GOT3 (cell line): Measurements from ENCODE around the gene SPAG17.

Experiments
- DNase-seq: peaks from one replicate; lab custom pipeline; 2025; ENCODE audit warnings: mixed read lengths; lab: John Stamatoyannopoulos, UW

The SPAG17 gene

GRCh38 chr1:118160806-118161205, 24.2 kb downstream of the SPAG17 start:
- no peak for DNase-seq

- DNase-seq = no peak
Measured at GRCh38 chr1:118159569-118159968, 25.5 kb downstream of the SPAG17 start.

GRCh38 chr1:118158924-118159323, 26.1 kb downstream of the SPAG17 start:
- DNase-seq = no peak

GRCh38 chr1:118157506-118157905, 27.5 kb downstream of the SPAG17 start:
- DNase-seq = no peak

- no peak for DNase-seq
Measured at GRCh38 chr1:118155106-118155505, 29.9 kb downstream of the SPAG17 start.

- no peak for DNase-seq
Measured at GRCh38 chr1:118154220-118154619, 30.8 kb downstream of the SPAG17 start.

- no peak for DNase-seq
Measured at GRCh38 chr1:118151312-118151937, 33.6 kb downstream of the SPAG17 start.

GRCh38 chr1:118149799-118150198, 35.2 kb downstream of the SPAG17 start:
- no peak for DNase-seq

GRCh38 chr1:118148034-118148433, 37.0 kb downstream of the SPAG17 start:
- no peak for DNase-seq

GRCh38 chr1:118147522-118147921, 37.5 kb downstream of the SPAG17 start:
- DNase-seq = no peak

- no peak for DNase-seq
Measured at GRCh38 chr1:118145721-118146120, 39.3 kb downstream of the SPAG17 start.

- DNase-seq = no peak
Measured at GRCh38 chr1:118144684-118145083, 40.3 kb downstream of the SPAG17 start.

- no peak for DNase-seq
Measured at GRCh38 chr1:118143831-118144230, 41.2 kb downstream of the SPAG17 start.

GRCh38 chr1:118143121-118143520, 41.9 kb downstream of the SPAG17 start:
- DNase-seq = no peak

GRCh38 chr1:118142546-118142945, 42.5 kb downstream of the SPAG17 start:
- no peak for DNase-seq

- no peak for DNase-seq
Measured at GRCh38 chr1:118137900-118138299, 47.1 kb downstream of the SPAG17 start.

- DNase-seq = no peak
Measured at GRCh38 chr1:118136187-118136941, 48.7 kb downstream of the SPAG17 start.

GRCh38 chr1:118132000-118132399, 53.0 kb downstream of the SPAG17 start:
- DNase-seq = no peak

- DNase-seq = no peak
Measured at GRCh38 chr1:118128761-118129160, 56.3 kb downstream of the SPAG17 start.

GRCh38 chr1:118124064-118124463, 61.0 kb downstream of the SPAG17 start:
- DNase-seq = no peak

GRCh38 chr1:118123116-118123839, 61.8 kb downstream of the SPAG17 start:
- no peak for DNase-seq

GRCh38 chr1:118122234-118123004, 62.6 kb downstream of the SPAG17 start:
- DNase-seq = no peak
